ENCODE measurements around the gene HIF1A.

DNA sequence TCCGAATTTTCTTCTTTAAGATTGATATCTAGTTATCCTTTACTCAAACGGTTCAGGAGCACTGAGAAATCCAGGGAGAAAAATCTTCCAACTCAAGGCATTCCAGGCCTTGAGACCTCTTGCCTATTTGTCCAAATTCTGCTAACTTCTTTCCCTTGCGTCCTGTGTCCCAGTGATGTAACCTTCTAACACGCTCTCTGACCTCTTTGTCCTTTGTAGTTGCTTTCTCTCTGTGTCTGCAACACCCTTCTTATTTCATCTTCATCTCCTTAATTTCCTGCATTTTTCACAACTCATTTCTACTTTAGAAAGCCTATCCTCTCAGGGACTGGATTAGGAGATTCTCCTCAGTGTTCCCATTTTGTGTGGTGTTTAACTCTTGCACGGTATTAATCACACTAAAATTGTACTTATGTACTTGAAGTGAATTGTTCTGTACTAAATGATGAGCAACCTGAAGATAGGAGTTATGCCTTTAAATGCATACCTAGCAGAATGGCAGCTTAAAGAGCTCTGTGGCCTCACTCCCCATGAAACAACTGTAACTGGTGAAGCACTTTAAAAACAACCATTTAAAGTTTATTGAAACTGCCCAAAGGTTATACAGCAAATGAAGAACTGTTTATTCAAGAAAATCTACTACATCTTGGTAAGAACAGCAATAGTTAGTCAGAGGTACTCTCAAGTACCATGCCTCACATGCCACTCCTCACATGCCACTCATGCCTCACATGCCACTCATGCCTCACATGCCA is 59.5 kb downstream of the HIF1A start:
- TF ChIP-seq, protein P1, sequence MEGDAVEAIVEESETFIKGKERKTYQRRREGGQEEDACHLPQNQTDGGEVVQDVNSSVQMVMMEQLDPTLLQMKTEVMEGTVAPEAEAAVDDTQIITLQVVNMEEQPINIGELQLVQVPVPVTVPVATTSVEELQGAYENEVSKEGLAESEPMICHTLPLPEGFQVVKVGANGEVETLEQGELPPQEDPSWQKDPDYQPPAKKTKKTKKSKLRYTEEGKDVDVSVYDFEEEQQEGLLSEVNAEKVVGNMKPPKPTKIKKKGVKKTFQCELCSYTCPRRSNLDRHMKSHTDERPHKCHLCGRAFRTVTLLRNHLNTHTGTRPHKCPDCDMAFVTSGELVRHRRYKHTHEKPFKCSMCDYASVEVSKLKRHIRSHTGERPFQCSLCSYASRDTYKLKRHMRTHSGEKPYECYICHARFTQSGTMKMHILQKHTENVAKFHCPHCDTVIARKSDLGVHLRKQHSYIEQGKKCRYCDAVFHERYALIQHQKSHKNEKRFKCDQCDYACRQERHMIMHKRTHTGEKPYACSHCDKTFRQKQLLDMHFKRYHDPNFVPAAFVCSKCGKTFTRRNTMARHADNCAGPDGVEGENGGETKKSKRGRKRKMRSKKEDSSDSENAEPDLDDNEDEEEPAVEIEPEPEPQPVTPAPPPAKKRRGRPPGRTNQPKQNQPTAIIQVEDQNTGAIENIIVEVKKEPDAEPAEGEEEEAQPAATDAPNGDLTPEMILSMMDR (IDR thresholded peaks at IDR 0.05), result no peak
- TF ChIP-seq POLR2A (IDR thresholded peaks at IDR 0.05), result no peak

Data from lower leg skin (tissue), 3 donors.